ENCODE results near the gene GABBR2. TPM values are rescaled to one million over a fixed set of nuclear protein-coding genes. Genes with fewer than 3 reads are reported as not detected.

Gene GABBR2
- total and polyA plus RNA-seq, 9 of the 15 experiments (the other 6 are each of a cell fraction or from before 2014, with no cell fraction given) = 0.15 to 1.9 (median 0.32) TPM

GRCh38 chr9:98368366-98369065 lies 340.2 kb downstream of the GABBR2 start (continued):
- peak; percentile 56 for TF ChIP-seq GABPA (tag; conservative IDR thresholded peaks at IDR 0.05; ENCODE audit: low read depth)
- no peak for TF ChIP-seq DACH1 (IDR thresholded peaks at IDR 0.05; ENCODE audit: partially characterized antibody)
- TF ChIP-seq ZNF407 (IDR thresholded peaks at IDR 0.05; ENCODE audit: low read depth) = no peak
- peak in 1 of 2 experiments; percentile 77; a peak in 2 of 4 replicates for TF ChIP-seq ZMIZ1 (IDR thresholded peaks at IDR 0.05; ENCODE audit: low read depth in 2 of 2, low read length in 2 of 2)
- no peak for TF ChIP-seq ZNF280B (CRISPR knock-in tag; IDR thresholded peaks at IDR 0.05)
- TF ChIP-seq CBX1 (IDR thresholded peaks at IDR 0.05; ENCODE audit: low read depth) = 0 out of 2 replicates have a peak, but pooled peaks have one; percentile 25
- TF ChIP-seq MYNN (IDR thresholded peaks at IDR 0.05) = no peak
- TF ChIP-seq MYNN (CRISPR knock-in tag; IDR thresholded peaks at IDR 0.05) = no peak
- peak; percentile 75 for TF ChIP-seq MTA2 (IDR thresholded peaks at IDR 0.05; ENCODE audit: low read depth)
- TF ChIP-seq ZNF507 (tag; conservative IDR thresholded peaks at IDR 0.05) = no peak
- TF ChIP-seq ARID1B (IDR thresholded peaks at IDR 0.05) = peak; percentile 95
- peak; percentile 31 to 65; a peak in 1 of 4 replicates for TF ChIP-seq MNT (conservative IDR thresholded peaks at IDR 0.05)
- no peak for TF ChIP-seq FOXJ2 (tag; IDR thresholded peaks at IDR 0.05)

Data from K562 (cell line).